ENCODE results near the gene MACROH2A1. TPM values are rescaled to one million over a fixed set of nuclear protein-coding genes. Genes with fewer than 3 reads are reported as not detected.

MACROH2A1 gene
- total and polyA plus RNA-seq, 4 experiments from 2014 or later: 100 to 181 (median 108) TPM

GRCh38 chr5:135391869-135392255, 7.2 kb downstream of the MACROH2A1 start:
- Histone ChIP-seq H3K27me3 (ENCODE audit: insufficient read depth, low read length) (no peaks in the 10 kb centered on the region), H3K4me1 (ENCODE audit: insufficient read depth, low read length) (peaks cover 56% of the 10 kb centered on the region), H3K36me3 (ENCODE audit: insufficient read depth, low read length) (peaks cover 4% of the 10 kb centered on the region), H3K9me3 (ENCODE audit: control insufficient read depth in 1 of 2, low read length in 2 of 2) (no peaks in the 10 kb centered on the region), H3K27ac (ENCODE audit: low read depth, low read length) (no peak overlapping the region), H3K4me3 (ENCODE audit: low read length in 2 of 2) (no peak overlapping the region)
- intact Hi-C loops (cut with micrococcal nuclease): no loop called here
- DNase-seq: no peak
- H3K4me1 Mint-ChIP-seq: peaks cover 56 to 93% (median 79%) of the 10 kb centered on the region in 4 donors
- CTCF ChIA-PET (ENCODE audit: partially characterized antibody): interaction anchor here (2.0 kb wide), 1 partner anchor 34 kb away, joined by 7 read pairs; no protein-coding TSS in a partner anchor
- no peaks in the 10 kb centered on the region for H3K27me3 Mint-ChIP-seq
- POLR2A ChIA-PET (ENCODE audit: partially characterized antibody): no interaction called here
- H3K4me3 Mint-ChIP-seq: no peak overlapping the region
- H3K27ac Mint-ChIP-seq: peak overlapping the region in 5 of 7 donors; percentile 31 to 88 (median 59)
- H3K36me3 Mint-ChIP-seq: peaks cover 42 to 55% of the 10 kb centered on the region in 2 donors
- no peaks in the 10 kb centered on the region for H3K9me3 Mint-ChIP-seq

GRCh38 chr5:135391116-135391868, 7.7 kb downstream of the MACROH2A1 start:
- Histone ChIP-seq H3K4me1 (ENCODE audit: insufficient read depth, low read length) (peaks cover 55% of the 10 kb centered on the region), H3K4me3 (ENCODE audit: low read length in 2 of 2) (no peak overlapping the region), H3K9me3 (ENCODE audit: control insufficient read depth in 1 of 2, low read length in 2 of 2) (no peaks in the 10 kb centered on the region), H3K27ac (ENCODE audit: low read depth, low read length) (no peak overlapping the region), H3K27me3 (ENCODE audit: insufficient read depth, low read length) (no peaks in the 10 kb centered on the region), H3K36me3 (ENCODE audit: insufficient read depth, low read length) (peaks cover 9% of the 10 kb centered on the region)
- CTCF ChIA-PET (ENCODE audit: partially characterized antibody): no interaction called here
- no peak for DNase-seq
- Mint-ChIP-seq H3K4me3 (peak overlapping the region in 1 of 8 donors; percentile 39), H3K36me3 (peaks cover 47 to 60% of the 10 kb centered on the region in 2 donors), H3K27me3 (no peaks in the 10 kb centered on the region), H3K9me3 (no peaks in the 10 kb centered on the region), H3K27ac (peak overlapping the region in 3 of 7 donors; percentile 50 to 88 (median 60)), H3K4me1 (peaks cover 56 to 93% (median 82%) of the 10 kb centered on the region in 4 donors)
- intact Hi-C loops (cut with micrococcal nuclease): no loop called here
- POLR2A ChIA-PET (ENCODE audit: partially characterized antibody): no interaction called here

- Histone ChIP-seq H3K36me3 (ENCODE audit: insufficient read depth, low read length) (peaks cover 14% of the 10 kb centered on the region), H3K27ac (ENCODE audit: low read depth, low read length) (no peak overlapping the region), H3K4me1 (ENCODE audit: insufficient read depth, low read length) (peaks cover 36% of the 10 kb centered on the region), H3K27me3 (ENCODE audit: insufficient read depth, low read length) (no peaks in the 10 kb centered on the region), H3K4me3 (ENCODE audit: low read length in 2 of 2) (no peak overlapping the region), H3K9me3 (ENCODE audit: control insufficient read depth in 1 of 2, low read length in 2 of 2) (no peaks in the 10 kb centered on the region)
- no peak overlapping the region for H3K27ac Mint-ChIP-seq
- H3K4me1 Mint-ChIP-seq: peaks cover 42 to 82% (median 68%) of the 10 kb centered on the region in 4 donors
- H3K27me3 Mint-ChIP-seq: no peaks in the 10 kb centered on the region
- H3K9me3 Mint-ChIP-seq: no peaks in the 10 kb centered on the region
- H3K36me3 Mint-ChIP-seq: peaks cover 51 to 81% of the 10 kb centered on the region in 2 donors
- ChIA-PET POLR2A (ENCODE audit: partially characterized antibody) (no interaction called here), CTCF (ENCODE audit: partially characterized antibody) (interaction anchor here (0.7 to 0.9 kb wide), 2 partner anchors 19 to 69 kb away, joined by 3 read pairs; no protein-coding TSS in a partner anchor)
- no peak overlapping the region for H3K4me3 Mint-ChIP-seq
- DNase-seq: no peak
- intact Hi-C loops (cut with micrococcal nuclease): no loop called here
Measured at GRCh38 chr5:135388860-135389435, 10.1 kb downstream of the MACROH2A1 start.

- no peaks in the 10 kb centered on the region for H3K27me3 Mint-ChIP-seq
- peak overlapping the region in 1 of 8 donors; percentile 58 for H3K4me3 Mint-ChIP-seq
- no peak for DNase-seq
- intact Hi-C loops (cut with micrococcal nuclease): no loop called here
- Histone ChIP-seq H3K4me3 (ENCODE audit: low read length in 2 of 2) (no peak overlapping the region), H3K27me3 (ENCODE audit: insufficient read depth, low read length) (no peaks in the 10 kb centered on the region), H3K27ac (ENCODE audit: low read depth, low read length) (no peak overlapping the region), H3K36me3 (ENCODE audit: insufficient read depth, low read length) (peaks cover 20% of the 10 kb centered on the region), H3K9me3 (ENCODE audit: control insufficient read depth in 1 of 2, low read length in 2 of 2) (no peaks in the 10 kb centered on the region), H3K4me1 (ENCODE audit: insufficient read depth, low read length) (peaks cover 28% of the 10 kb centered on the region)
- peak overlapping the region in 2 of 7 donors; percentile 38 to 63 for H3K27ac Mint-ChIP-seq
- CTCF ChIA-PET (ENCODE audit: partially characterized antibody): no interaction called here
- peaks cover 51 to 86% of the 10 kb centered on the region in 2 donors for H3K36me3 Mint-ChIP-seq
- POLR2A ChIA-PET (ENCODE audit: partially characterized antibody): no interaction called here
- H3K4me1 Mint-ChIP-seq: peaks cover 37 to 76% (median 61%) of the 10 kb centered on the region in 4 donors
- H3K9me3 Mint-ChIP-seq: no peaks in the 10 kb centered on the region
Measured at GRCh38 chr5:135387629-135387960, 11.4 kb downstream of the MACROH2A1 start.

GRCh38 chr5:135386886-135387628, 12.0 kb downstream of the MACROH2A1 start:
- Mint-ChIP-seq H3K4me3 (peak overlapping the region in 1 of 8 donors; percentile 12), H3K27ac (peak overlapping the region in 3 of 7 donors; percentile 7 to 78 (median 38)), H3K27me3 (no peaks in the 10 kb centered on the region), H3K9me3 (no peaks in the 10 kb centered on the region), H3K4me1 (peaks cover 33 to 74% (median 60%) of the 10 kb centered on the region in 4 donors), H3K36me3 (peaks cover 51 to 86% of the 10 kb centered on the region in 2 donors)
- ChIA-PET POLR2A (ENCODE audit: partially characterized antibody) (no interaction called here), CTCF (ENCODE audit: partially characterized antibody) (no interaction called here)
- H3K36me3 ChIP-seq (ENCODE audit: insufficient read depth, low read length): peaks cover 24% of the 10 kb centered on the region
- no peak overlapping the region for H3K27ac ChIP-seq (ENCODE audit: low read depth, low read length)
- no peak overlapping the region for H3K4me3 ChIP-seq (ENCODE audit: low read length in 2 of 2)
- no peak for DNase-seq
- no peaks in the 10 kb centered on the region for H3K27me3 ChIP-seq (ENCODE audit: insufficient read depth, low read length)
- peaks cover 29% of the 10 kb centered on the region for H3K4me1 ChIP-seq (ENCODE audit: insufficient read depth, low read length)
- no peaks in the 10 kb centered on the region for H3K9me3 ChIP-seq (ENCODE audit: control insufficient read depth in 1 of 2, low read length in 2 of 2)
- intact Hi-C loops (cut with micrococcal nuclease): no loop called here

- H3K36me3 ChIP-seq (ENCODE audit: insufficient read depth, low read length): peaks cover 29% of the 10 kb centered on the region
- ChIA-PET CTCF (ENCODE audit: partially characterized antibody) (interaction anchor here (2.5 kb wide), 1 partner anchor 40 kb away, joined by 7 read pairs; no protein-coding TSS in a partner anchor), POLR2A (ENCODE audit: partially characterized antibody) (no interaction called here)
- no peak for DNase-seq
- H3K27me3 ChIP-seq (ENCODE audit: insufficient read depth, low read length): no peaks in the 10 kb centered on the region
- Mint-ChIP-seq H3K27me3 (no peaks in the 10 kb centered on the region), H3K4me3 (no peak overlapping the region), H3K4me1 (peaks cover 27 to 68% (median 52%) of the 10 kb centered on the region in 4 donors), H3K27ac (peak overlapping the region in 1 of 7 donors; percentile 15), H3K9me3 (no peaks in the 10 kb centered on the region), H3K36me3 (peaks cover 51 to 85% of the 10 kb centered on the region in 2 donors)
- H3K4me3 ChIP-seq (ENCODE audit: low read length in 2 of 2): no peak overlapping the region
- H3K27ac ChIP-seq (ENCODE audit: low read depth, low read length): no peak overlapping the region
- H3K4me1 ChIP-seq (ENCODE audit: insufficient read depth, low read length): peaks cover 25% of the 10 kb centered on the region
- intact Hi-C loops (cut with micrococcal nuclease): no loop called here
- H3K9me3 ChIP-seq (ENCODE audit: control insufficient read depth in 1 of 2, low read length in 2 of 2): no peaks in the 10 kb centered on the region
Measured at GRCh38 chr5:135386096-135386495, 12.9 kb downstream of the MACROH2A1 start.

- Mint-ChIP-seq H3K27ac (peak overlapping the region in 3 of 7 donors; percentile 15 to 61 (median 46)), H3K4me3 (no peak overlapping the region)
Measured at GRCh38 chr5:135385576-135385975, 13.5 kb downstream of the MACROH2A1 start.

More at GRCh38 chr5:135385576-135385975, 13.5 kb downstream of the MACROH2A1 start:
- Mint-ChIP-seq H3K36me3 (peaks cover 55 to 88% of the 10 kb centered on the region in 2 donors), H3K9me3 (no peaks in the 10 kb centered on the region), H3K27me3 (no peaks in the 10 kb centered on the region), H3K4me1 (peaks cover 27 to 66% (median 51%) of the 10 kb centered on the region in 4 donors)
- Histone ChIP-seq H3K36me3 (ENCODE audit: insufficient read depth, low read length) (peaks cover 29% of the 10 kb centered on the region), H3K9me3 (ENCODE audit: control insufficient read depth in 1 of 2, low read length in 2 of 2) (no peaks in the 10 kb centered on the region), H3K4me3 (ENCODE audit: low read length in 2 of 2) (no peak overlapping the region), H3K27ac (ENCODE audit: low read depth, low read length) (no peak overlapping the region), H3K27me3 (ENCODE audit: insufficient read depth, low read length) (no peaks in the 10 kb centered on the region), H3K4me1 (ENCODE audit: insufficient read depth, low read length) (peaks cover 25% of the 10 kb centered on the region)
- ChIA-PET POLR2A (ENCODE audit: partially characterized antibody) (no interaction called here), CTCF (ENCODE audit: partially characterized antibody) (interaction anchor here (2.5 kb wide), 1 partner anchor 40 kb away, joined by 7 read pairs; no protein-coding TSS in a partner anchor)
- no peak for DNase-seq
- intact Hi-C loops (cut with micrococcal nuclease): no loop called here

All from CD4-positive, alpha-beta memory T cell (primary cell).